Measurements from ENCODE around the gene IL32.

DNA sequence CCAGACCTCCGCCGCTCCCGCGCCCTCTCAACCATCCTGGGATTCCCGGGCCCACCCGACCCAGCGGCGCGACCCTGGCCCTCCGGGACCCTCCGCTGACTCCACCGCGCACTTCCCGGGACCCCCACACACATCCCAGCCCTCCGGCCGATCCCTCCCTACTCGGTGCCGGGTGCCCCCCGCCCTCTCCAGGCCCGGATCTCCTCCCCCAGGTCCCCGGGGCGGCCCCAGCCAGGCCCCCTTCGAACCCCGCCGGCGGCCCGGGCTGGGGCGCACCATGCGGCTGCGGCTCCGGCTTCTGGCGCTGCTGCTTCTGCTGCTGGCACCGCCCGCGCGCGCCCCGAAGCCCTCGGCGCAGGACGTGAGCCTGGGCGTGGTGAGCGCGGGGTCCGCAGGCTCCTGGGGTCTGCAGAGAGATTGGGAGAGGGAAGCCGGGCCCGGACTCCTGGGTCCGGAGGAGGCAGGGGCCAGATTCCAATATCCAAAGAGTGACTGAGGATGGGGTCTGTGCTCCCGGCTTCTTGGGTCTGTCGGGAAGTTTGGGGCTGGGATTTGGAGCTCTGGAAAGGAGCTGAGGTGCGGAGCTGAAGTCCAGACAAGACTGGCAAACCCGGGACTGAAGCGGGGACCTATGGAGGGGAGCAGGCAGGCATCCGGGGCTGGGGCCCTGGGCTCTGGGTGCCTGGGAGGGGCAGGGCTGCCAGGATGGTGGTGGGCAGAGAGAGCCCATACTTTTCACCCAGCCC lies 18.6 kb upstream of the IL32 start:
- TF ChIP-seq, protein P1, sequence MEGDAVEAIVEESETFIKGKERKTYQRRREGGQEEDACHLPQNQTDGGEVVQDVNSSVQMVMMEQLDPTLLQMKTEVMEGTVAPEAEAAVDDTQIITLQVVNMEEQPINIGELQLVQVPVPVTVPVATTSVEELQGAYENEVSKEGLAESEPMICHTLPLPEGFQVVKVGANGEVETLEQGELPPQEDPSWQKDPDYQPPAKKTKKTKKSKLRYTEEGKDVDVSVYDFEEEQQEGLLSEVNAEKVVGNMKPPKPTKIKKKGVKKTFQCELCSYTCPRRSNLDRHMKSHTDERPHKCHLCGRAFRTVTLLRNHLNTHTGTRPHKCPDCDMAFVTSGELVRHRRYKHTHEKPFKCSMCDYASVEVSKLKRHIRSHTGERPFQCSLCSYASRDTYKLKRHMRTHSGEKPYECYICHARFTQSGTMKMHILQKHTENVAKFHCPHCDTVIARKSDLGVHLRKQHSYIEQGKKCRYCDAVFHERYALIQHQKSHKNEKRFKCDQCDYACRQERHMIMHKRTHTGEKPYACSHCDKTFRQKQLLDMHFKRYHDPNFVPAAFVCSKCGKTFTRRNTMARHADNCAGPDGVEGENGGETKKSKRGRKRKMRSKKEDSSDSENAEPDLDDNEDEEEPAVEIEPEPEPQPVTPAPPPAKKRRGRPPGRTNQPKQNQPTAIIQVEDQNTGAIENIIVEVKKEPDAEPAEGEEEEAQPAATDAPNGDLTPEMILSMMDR (IDR thresholded peaks at IDR 0.05) = no peak
- peak; percentile 92 for TF ChIP-seq EZH2 (IDR thresholded peaks at IDR 0.05)
- TF ChIP-seq EZH2phosphoT487 (IDR thresholded peaks at IDR 0.05) = peak; percentile 87

Data from neural progenitor cell (in vitro differentiated cells).